ENCODE data around the gene ZC3HAV1L.

- TF ChIP-seq CTCF (IDR thresholded peaks at IDR 0.05): no peak
- TF ChIP-seq POLR2A (IDR thresholded peaks at IDR 0.05): no peak
- no peak for TF ChIP-seq EP300 (IDR thresholded peaks at IDR 0.05)
- TF ChIP-seq POLR2AphosphoS5 (IDR thresholded peaks at IDR 0.05): no peak
These were observed 43.8 kb downstream of the ZC3HAV1L start for GRCh38 chr7:138992052-138992531.
